Measurements from ENCODE around the gene SIPA1L3.
"Not testable (repeated sequence)": the region's sequence is repeated elsewhere in the genome, so short reads cannot be mapped to it uniquely, and the experiment has no call there.

SIPA1L3 gene

DNA sequence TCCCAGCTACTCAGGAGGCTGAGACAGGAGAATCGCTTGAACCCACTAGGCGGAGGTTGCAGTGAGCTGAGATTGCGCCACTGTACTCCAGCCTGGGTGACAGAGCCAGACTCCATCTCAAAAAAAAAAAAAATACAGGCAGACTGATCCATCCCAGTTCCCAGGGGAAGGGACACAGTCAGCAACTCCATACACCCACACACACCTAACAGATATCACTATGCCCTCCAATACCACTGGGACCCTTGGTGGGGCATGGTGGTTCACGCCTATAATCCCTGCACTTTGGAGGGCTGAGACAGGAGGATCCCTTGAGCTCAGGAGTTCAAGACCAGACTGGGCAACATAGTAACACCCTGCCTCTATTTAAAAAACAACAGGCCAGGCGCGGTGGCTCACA, 314.4 kb downstream of the SIPA1L3 start:
- DNase-seq, result no peak

DNA sequence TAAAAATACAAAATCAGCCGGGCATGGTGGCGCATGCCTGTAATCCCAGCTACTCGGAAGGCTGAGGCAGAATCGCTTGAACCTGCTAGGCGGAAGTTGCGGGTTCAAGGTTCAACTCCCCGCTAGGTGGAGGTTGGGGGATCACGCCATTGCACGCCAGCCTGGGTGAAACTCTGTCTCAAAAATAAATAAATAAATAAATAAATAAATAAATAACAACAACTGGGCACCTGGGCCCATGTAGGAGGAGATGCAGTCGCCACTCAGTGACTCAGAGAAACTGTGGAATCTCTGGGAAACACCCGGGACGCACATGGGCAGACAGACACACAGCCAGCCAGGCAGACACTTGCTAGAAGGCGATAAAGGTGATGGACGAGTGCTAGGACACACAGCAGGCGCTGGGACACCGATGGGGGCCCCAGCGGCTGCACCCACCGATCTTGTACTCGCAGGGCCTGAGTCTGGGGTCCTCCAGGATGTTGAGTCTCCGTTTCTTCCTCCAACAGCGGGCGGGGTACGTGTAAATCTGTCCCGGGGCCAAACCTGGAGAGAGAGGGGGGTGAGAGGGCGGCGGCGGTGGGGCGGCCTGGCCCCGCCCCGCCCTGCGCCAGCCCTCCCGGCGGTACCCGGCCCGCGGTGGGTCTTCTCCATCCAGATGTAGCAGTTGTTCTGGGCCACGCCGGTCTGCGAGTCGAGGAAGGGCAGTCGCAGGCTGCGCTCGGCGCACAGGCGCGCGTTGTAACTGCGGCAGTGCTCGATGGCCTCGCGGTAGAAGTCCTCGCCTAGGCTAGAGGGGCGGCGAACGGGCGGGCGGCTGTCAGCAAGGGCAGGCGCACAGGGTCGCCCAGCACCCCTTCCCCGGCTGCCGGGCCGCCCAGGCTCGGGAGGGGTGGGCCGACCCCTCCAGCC, 315.2 kb downstream of the SIPA1L3 start:
- no peak for DNase-seq

DNA sequence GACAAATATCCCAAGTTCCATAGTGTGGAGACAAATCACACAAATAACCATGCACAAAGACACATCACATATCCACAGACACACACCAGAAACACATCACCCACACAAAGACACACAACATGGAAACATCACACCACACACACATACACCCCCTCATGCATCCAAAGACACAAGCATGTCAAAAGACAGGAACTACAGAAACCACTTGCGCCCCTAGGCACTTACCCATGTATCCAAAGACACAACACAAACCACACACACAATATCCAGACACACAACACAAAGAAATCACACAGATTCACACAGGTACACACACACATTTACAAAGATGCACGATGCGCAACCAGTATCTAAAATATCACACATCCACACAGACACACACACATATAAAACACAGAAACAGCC, 316.1 kb downstream of the SIPA1L3 start:
- DNase-seq, result no peak

DNA sequence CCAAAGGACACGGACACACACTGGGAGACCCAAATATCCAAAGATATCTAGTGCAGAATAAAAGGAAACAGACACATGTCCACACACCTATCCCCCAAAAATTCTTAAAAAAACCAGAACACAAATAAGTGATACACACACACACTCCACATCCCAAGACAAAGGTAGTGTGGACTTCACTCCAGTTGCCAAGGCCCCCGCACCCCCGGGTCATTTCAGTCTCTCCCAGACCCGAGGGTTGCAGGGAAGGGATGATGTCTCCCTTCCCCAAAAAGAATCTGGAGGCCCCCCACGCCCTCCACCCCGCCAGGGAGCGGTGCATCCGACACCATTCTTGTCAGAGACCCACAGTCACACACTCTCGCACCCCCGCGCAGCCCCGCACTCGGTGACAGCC, 316.6 kb downstream of the SIPA1L3 start:
- DNase-seq, result no peak

DNA sequence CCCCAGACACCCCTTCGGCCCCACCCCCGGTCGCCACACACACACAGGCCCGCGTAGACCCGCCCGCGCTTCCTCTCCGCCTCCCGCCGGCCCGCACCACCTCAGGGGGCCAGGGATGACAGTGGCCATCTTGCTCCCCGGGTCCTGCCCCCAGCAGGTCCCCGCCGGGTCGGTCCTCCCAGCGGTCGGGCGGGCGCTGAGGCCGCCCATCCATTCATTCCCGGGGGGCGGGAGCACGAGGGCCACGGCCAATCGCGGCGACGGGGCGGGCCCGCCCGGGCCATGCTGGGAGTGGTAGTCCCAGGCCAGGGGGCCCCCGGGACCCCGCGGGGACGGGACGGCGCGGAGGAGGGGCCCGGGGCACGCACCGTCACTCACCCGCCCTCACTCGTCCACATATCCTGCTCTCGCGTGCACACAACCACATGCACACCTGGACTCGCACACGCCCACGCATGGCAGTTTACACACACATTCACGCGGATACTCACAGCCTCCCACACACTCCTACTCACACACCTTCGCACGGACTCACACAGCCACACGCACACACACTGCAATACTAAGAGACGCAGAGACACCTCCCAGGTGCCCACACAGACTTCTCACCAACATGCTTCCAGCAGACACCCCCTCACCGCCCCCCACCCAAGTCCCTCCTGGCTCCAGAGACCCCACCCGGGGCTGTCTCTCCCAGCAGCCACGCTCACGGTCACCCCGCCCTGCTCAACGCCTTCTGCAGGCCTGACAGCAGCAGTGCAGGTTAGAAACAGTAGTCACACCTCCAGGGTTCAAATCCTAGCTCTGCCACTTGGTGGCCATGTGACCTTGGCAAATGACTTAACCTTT, 317.2 kb downstream of the SIPA1L3 start, which contains the start of gene DPF1:
Gene DPF1 (minus strand): TSS at position 209 of the 849 bp plus-strand sequence. CDS start 80 bp downstream, at position 129.
- no peak for DNase-seq

DNA sequence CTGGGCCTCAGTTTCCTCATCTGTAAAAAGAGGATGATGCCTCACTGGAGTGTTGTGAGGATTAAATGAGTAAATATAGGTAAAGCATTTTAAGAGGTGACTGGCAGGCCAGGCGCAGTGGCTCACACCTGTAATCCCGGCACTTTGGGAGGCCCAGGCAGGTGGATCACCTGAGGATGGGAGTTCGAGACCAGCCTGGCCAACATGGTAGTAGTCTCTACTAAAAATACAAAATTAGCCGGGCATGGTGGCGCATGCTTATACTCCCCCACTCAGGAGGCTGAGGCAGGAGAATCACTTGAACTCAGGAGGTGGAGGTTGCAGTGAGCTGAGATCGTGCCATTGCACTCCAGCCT, 317.8 kb downstream of the SIPA1L3 start:
- not testable (repeated sequence) for DNase-seq

DNA sequence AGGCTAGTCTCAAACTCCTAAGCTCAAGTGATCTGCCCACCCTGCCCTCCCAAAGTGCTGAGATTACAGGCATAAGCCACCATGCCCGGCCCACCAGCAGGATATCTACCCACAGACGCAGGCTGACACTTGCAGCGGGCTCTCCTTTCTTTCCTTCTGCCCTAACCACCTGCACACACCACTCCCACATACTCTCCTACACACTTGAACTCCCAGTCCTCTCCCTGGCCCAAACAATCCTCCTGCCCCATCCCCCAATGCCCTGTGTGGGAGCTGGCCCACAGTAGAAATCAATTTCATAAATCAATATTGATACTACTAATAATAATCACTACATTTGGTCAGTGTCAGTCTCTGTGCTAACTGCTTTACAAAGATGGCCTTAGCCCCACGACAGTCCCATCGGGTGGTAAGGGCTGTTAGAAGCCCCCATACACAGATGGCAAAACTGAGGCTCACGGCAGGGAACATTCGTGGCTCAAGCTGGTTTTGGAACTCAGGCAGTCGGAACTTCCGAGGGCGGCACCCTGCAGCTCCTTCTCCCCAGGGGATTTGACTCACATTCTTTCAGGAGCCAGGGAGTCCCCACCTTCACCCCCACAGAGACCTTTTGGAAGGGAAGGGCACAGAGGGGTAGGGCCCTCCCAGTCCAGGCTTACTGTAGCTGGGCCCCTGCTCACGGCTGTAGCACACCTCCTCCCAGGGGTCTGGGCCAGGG, 320.4 kb downstream of the SIPA1L3 start:
- no peak for DNase-seq

DNA sequence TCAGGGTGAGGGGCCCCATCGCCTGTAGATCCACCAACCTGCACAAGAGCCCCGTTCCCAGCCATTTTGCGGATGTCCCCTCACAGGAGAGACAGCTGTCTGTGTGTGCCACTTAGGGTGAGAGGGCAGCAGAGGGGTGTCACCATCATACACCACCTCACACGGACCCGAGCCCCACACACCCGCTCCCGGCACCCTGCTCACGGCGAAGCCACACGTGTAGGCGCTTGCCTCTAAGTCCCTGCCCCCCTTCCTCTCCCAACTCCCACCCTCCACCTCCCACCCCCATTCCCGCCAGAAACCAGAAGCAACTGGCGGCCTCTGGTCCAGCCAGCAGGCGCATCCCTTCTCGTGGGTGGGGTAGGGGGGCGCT, 321.0 kb downstream of the SIPA1L3 start:
- DNase-seq, result no peak

DNA sequence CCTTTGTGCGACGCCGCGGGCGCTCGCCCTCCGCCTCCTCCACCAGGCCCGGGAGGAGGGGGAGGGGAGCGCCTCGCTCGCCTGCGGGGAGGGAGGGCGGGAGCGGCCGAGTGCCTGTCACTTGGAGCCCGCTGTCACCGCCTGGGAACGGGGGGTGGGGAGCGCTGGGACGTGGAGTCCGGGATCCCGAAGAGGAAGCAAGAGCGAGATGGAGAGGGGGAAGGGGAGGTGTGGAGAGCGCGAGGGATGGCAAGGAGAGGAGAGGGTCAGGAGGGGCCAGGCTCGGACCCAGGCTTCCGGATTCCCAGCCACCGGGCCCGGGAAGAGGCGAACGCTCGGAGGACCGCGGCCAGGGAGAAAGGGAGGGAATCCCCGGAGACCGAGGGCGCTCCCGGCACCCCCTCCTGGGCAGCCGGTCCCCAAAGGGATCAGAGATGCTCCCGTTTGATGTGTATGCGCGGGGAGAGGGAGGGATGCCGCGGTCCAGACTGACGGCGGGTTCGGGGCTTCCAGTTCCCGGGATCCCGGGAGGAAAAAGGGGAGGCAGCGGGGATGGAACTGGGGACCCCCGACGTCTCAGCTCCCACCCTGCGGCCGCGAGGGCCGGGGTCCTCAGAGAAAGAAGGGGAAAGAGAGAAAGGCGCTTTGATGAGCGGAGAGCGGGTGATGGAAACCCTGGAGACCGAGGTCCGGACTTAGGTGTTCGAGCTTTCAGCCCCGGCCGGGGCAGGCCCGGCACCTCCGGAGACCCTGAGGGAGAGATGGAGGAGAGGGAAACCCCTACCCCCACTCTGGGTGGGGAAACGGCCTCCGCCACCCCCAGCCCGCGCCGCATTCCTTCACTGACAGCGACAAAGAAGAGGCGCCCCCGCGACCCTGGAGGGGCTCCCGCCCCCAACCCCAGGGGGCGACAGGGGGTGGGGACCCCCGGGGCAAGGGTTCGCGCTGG, 321.8 kb downstream of the SIPA1L3 start:
- DNase-seq, result no peak

DNA sequence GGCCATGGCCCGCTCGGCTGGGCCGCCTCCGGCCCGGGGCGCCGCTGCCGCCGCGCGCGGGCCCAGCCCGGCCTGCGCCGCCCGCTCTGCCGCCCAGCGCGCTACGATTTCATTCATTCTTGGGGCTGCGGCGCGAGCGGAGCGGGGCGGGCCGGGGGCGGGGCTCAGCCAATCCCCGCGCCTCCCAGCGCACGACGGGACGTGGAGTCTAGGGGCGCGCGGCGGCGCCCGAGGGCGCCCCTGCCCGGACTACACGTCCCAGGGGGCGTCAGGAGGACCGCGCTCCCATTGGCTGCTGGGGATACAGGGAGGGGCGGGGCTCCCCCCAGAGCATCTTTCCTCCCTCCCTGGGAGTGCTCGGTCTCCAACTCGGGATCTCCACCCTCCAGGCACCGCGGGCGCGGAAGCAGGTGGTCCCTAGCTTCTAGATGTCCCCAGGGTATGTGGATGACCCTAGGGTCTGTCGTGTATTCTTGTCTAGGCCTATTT, 322.6 kb downstream of the SIPA1L3 start:
- no peak for DNase-seq

DNA sequence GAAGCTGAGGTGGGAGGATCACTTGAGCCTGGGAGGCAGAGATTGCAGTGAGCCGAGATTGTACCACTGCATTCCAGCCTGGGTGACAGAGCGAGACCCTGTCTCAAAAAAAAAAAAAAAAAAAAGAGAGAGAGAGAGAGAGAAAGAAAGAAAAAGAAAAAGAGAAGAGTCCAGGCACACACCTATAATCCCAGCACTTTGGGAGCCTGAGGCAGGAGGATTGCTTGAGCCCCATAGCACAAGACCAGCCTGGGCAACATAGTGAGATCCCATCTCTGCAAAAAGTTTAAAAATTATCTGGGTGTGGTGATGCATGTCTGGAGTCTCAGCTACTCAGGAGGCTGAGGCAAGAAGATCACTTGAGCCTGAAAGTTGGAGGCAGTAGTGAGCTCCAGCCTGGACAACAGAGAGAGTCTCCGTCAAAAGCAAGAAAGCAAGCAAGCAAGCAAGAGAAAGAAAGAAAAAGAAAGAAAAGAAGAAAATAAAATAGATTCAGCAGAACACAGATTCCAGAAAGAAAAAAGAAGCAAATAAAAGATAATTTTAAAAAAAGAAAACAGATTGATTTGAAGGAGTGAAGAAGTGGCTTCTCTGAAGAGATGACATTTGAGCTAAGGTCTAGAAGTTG, 323.6 kb downstream of the SIPA1L3 start:
- DNase-seq, result not testable (repeated sequence)

DNA sequence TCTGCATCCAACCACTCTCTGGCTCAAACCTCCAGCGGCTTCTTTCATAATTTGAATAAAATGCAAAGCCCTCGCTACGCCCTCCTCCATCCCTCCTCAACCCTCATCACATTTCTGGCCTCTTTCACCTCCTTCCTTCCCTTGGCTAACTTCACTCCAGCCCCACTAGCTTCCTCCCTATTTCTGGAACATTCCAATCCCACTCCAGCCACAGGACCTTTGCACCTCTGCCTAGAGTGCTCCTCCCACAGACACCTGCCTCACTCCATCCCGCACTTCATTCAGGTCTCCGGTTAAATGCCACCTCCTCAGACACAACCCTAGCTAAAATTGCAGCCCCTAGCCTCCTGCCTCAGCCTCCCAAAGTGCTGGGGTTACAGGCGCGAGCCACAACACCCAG, 324.9 kb downstream of the SIPA1L3 start:
- no peak for DNase-seq

DNA sequence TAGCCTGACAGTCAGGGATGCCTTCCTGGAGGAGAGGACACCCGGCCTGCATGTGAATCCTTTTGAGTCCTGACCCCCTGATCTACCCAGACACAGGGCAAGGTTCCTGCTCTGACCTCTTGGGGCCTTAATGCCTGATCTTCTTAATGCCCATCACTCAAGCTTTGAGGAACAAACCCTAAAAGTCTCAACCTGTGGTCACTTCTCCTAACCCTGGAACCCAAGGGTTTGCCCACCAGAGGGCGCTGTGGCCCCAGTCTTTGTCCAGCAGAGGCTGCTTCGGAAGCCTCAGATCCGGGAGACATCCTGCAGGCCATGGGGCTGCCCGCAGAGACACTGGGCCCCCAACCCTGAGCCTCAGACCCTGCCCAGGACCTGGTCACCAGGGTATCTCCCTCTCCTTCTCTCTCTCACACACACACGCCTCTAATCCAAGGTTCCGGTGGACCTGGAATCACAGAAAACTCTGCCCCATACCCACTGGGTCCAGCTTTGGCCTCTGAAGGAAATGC, 326.8 kb downstream of the SIPA1L3 start:
- no peak for DNase-seq

DNA sequence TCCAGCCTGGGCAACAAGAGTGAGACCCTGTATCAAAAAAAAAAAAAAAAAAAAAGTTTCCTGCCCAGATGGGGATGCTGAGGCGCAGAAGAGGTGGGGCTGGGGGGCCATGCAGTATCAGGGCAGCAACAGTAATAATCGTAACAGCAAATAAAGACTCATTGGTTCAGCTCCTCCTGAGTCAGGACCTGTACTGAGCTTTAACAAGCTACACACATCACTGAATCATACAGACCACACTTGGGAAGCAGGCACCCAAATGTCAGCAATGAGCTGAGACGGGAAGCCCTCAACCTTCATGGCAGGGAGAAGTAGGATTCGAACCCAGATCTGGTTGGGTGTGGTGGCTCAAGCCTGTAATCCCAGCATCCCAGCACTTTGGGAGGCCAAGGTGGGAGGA, 327.6 kb downstream of the SIPA1L3 start:
- no peak for DNase-seq

DNA sequence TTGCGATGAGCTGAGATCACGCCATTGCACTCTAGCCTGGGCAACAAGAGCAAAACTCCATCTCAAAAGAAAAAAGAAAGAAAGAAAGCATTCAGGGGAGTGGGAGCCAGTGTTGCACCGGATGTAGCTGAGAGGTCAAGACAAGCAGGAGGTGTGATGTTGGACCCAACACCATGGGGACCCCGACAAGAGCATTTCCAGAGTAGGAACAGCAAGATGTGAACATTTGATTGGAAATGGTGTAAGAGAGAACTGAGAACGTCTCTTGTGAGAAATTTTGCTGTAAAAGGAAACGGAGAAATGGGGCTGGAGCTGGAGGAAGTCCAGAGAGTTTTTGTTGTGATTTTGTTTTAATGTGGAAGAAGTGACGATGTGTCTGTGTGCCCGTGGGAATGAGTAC, 332.8 kb downstream of the SIPA1L3 start:
- DNase-seq, result no peak

DNA sequence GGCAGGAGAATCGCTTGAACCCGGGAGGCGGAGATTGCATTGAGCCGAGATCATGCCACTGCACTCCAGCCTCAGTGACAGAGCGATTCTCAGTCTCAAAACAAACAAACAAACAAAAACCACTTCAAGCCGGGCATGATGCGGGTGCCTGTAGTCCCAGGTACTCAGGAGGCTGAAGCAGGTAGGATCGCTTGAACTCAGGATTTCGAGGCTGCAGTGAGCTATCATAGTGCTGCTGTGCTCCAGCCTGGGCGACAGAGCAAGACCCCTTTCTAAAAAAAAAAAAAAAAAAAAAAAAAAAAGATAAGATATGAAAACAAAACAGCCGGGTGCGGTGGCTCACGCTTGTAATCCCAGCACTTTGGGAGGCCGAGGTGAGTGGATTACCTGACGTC, 336.3 kb downstream of the SIPA1L3 start:
- no peak for DNase-seq

DNA sequence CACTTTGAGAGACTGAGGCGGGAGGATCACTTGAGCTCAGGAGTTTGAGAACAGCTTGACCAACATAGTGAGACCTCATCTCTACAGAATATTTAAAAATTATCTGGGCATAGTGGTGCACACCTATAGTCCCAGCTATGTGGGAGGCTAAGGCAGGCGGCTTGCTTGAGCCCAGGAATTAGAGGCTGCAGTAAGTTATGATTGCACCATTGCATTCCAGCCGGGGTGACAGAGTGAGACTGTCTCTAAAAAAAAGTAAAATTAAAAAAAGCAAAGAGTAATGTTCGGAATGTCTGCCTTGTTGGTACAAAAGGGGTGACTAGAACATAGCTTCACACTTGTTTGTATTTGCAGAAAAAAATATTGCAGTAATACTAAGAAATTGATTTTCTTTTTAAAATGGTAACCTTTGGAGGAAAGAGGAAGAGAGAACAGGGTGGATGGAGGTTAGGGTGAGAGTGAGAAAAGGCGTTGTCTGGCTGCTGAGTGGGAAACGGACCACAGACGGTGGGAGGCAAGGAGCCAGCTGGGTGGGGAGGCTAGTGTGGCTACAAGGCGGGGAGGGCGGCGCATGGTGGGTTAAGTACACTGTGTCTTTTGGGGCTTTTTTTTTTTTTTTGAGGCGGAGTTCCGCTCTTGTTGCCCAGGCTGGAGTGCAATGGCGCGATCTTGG, 339.0 kb downstream of the SIPA1L3 start:
- DNase-seq, result no peak

DNA sequence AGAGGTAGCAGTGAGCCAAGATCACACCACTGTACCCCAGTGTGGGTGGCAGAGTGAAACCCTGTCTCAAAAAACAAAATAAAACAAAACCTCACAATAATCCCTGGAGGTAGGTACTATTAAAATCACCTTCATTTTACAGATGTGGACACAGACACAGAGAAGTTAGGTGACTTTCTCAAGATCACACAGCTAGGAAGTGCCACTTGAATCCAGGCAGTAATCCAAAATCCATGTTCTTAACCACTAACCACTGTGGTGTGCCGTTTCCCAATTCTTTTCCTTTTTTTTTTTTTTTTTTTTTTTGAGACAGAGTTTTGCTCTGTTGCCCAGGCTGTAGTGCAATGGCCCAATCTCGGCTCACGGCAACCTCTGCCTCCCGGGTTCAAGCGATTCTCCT, 340.1 kb downstream of the SIPA1L3 start:
- no peak for DNase-seq

DNA sequence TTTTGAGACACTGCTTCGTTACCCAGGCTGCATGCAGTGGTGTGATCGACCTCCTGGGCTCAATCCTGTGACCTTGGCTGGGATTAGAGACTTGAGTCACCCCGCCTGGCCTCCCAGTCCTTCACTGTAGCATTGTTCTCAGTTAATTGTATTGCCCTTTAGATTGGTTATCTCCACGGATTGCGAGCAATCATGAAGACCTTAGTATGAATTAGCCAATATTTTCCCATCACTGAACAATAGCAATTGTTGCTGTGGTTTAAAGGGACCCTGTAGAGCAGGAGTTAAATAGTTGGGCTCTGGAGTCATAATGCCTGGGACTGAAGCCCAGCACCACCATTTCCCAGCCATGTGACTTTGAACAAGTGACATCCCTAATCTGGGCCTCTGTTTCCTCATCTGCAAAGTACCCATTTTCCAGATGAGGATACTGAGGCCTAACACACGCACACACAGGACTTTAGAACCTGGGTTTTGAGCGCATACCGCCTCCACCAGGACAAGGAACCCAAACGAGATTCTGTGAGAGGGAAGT, 340.8 kb downstream of the SIPA1L3 start:
- DNase-seq, result no peak

DNA sequence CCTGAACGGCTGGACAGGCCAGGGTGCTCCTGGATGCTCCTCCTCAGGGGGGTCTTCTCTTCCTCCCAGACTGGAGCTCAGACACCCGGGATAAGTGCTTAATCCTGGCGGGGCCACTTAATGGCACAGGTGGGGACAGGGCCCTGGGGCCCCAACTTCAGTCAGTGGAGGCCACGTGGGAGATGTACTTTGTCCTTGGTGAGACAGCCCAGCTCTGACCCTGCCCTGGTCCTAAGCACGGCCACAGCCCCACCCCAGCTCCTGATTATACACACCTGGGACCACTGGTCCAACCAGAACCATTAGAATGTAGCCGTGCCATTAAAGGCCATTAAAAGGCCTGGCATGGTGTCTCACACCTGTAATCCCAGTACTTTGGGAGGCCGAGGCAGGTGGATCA, 341.4 kb downstream of the SIPA1L3 start:
- no peak for DNase-seq

Data from cortex of kidney (tissue), 1 donor.